NOMO-1 treated with dmso at 0.1 percent for 144 hours (cell line): ENCODE data around the gene WDFY2.

Experiments used
- DNase-seq: peaks from one replicate; lab custom pipeline; 2025; ENCODE audit not compliant: unreplicated experiment; lab: John Stamatoyannopoulos, UW

The WDFY2 gene

GRCh38 chr13:51733374-51734298 lies 149.4 kb downstream of the WDFY2 start:
- DNase-seq, result no peak

- DNase-seq, result no peak
Observed at GRCh38 chr13:51734786-51735185, 150.5 kb downstream of the WDFY2 start.

DNA sequence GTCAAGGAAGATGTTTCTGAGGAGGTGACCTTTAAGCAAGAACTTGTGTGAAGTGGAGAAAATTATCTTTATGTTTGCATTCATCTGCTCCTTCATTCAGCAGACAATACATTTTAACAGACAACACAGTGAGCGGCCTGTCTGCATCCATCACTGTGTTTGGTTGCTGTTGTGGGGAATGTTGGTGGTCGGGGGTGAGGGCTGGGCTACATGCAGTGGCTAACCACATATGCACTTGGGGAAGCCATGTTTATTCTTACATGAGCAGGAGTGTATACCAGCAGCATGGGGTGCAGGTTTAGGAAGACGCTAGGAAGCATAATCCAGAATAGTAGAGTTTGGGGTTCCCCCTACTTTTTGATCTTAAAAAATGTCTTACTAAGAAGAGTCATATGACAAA lies 153.3 kb downstream of the WDFY2 start:
- DNase-seq, result no peak

DNA sequence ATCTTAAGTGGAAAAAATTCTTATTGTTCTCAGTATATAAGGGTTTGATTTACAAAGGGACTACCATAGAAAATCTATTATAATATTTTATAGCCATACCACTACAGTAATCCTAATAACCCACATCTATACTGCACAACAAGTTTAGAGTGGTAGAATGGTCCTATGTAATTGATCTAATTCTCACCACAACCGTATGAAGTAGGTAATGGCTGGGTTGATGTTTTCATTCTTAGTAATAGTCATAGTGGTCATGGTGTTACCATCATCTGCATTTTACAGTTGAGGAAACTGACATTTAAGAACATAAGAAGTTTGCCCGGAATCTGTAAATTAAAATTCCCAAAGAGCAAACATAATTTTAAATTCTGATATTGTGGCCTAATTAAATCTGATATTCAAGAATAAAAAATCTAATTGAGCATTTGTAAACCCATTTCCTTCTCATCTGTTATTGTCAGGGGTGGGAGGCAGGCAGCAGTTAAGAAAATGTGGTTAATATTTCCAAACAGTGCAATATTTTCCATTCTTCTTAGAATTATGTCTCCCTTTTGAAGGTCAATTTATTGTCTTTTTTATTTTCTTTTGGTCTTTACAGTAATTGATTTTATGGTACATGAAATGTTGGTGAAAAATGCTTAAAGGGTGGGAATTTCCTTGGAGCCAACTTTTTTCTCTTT lies 154.1 kb downstream of the WDFY2 start:
- no peak for DNase-seq

DNA sequence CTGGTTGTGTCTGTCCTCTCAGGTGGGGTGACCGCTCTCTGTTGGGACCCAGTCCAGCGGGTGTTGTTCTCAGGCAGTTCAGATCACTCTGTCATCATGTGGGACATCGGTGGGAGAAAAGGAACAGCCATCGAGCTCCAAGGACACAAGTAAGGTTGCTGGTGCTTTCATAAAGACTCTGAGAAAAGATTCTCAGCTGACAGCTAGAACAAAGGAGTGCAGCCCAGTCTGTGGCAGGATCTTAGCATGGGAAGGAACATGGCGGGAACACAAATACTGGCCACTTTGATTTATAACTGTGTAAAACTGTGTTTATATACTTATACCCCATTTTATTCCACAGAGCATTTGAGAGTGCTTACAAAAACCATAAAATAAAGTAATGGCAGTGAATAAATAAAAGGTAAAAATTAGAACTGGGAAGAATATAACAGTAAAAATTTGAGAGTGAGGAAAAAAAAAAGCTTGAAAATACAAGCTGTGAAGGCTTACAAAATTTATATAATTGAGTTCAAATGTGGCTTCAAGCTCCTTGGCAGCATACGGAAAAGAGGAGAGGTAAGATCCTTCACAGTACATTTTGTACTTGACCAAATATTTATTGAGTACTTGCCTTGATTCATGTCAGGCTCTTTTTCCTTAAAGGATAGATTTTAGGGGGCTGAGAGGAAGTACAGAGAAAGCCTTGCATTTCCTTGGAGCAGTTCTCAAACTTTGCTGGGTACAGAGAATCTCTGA lies 154.9 kb downstream of the WDFY2 start:
- DNase-seq, result no peak

DNA sequence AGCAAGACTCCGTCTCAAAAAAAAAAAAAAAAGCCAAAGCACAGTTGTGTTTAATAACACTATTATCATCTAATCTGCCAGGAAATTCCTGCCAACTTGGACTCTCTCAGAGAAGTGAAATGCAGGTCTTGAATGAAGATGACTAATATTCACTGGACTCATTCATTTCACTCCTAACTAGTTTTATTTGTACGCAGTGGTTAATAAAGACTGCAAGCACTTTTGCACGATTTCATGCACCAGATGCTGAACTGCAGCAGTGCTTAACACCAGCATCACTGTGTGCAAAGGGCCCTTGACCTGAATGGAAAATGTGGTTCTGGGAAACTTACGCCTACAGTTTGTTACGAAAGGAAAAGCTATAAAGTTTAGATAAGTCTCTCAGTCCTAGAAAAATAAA lies 156.4 kb downstream of the WDFY2 start:
- DNase-seq, result no peak

GRCh38 chr13:51742031-51742430 lies 157.8 kb downstream of the WDFY2 start:
- DNase-seq, result no peak

- no peak for DNase-seq
Observed at GRCh38 chr13:51742611-51743010, 158.3 kb downstream of the WDFY2 start.

DNA sequence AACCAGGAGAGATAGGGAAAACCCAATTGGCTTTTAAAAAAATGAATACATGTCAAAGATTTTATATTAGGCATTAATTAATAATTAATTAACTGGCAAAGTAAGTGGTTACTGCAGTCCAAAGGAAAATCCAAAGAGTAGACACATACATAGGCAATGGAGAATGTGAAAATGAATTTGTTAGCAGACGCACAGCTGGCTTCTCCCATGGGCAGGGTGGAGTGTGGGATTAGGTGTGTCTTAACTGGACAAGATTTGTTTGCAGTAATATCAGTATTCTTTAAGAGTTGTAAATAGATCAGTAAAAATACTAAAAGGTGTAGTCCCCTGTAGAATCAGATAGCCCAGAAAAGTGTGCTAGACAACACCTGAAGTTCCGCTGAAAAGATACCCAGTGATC lies 161.0 kb downstream of the WDFY2 start:
- DNase-seq, result no peak

- no peak for DNase-seq
Observed at GRCh38 chr13:51746802-51747201, 162.5 kb downstream of the WDFY2 start.

GRCh38 chr13:51747438-51748434 lies 163.5 kb downstream of the WDFY2 start:
- no peak for DNase-seq

DNA sequence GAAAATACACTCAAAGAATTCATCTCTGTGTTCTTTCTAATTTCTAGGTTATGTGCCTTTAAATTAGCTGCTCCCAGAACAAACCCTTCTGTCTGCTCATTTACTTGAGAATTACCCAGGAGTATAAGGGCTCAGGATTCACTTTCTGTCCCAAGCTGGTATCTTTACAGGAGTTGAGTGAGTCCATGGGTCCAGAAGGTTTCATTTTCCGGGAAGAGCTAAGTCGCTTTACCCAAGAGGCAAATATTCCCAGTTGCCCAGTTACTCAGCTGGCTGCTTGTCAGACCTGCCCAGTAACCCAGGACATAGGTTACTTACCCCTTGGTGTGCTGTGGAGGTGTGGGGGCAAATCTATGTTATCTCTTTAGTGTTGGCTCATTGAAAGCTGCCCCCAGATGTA lies 172.4 kb downstream of the WDFY2 start:
- no peak for DNase-seq

DNA sequence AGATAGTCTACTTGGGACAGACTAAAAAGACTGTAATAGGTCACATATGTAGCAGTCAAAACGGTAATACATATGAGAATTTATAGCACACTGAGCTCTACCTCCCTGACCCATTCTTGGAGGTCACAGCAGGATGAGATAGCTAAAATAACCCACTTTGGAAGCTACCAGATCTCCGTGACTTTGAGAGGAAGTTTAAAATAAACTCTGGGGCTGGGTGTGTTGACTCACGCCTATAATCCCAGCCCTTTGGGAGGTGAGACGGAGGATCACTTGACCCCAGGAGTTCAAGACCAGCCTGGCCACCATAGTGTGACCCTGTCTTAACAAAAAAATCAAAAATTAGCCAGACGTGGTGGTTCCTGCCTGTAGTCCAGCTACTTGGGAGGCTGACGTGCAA lies 174.4 kb downstream of the WDFY2 start:
- no peak for DNase-seq

- no peak for DNase-seq
Observed at GRCh38 chr13:51759240-51759639, 175.0 kb downstream of the WDFY2 start.

DNA sequence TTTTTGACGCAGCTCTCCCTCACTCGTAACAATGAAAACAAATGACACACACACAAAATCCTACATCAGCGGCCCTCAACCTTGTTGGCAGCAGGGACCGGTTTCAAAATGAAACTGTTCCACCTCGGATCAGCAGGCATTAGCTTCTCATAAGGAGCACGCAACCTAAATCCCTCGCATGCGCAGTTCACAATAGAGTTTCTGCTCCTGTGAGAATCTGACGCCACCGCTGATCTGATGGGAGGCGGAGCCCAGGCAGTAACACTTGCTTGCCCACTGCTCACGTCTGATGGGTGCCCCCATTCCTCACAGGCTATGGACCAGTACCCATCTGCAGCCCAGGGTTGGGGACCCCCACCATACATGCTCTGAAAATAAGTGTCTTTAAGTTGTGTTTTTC lies 176.3 kb downstream of the WDFY2 start:
- no peak for DNase-seq

DNA sequence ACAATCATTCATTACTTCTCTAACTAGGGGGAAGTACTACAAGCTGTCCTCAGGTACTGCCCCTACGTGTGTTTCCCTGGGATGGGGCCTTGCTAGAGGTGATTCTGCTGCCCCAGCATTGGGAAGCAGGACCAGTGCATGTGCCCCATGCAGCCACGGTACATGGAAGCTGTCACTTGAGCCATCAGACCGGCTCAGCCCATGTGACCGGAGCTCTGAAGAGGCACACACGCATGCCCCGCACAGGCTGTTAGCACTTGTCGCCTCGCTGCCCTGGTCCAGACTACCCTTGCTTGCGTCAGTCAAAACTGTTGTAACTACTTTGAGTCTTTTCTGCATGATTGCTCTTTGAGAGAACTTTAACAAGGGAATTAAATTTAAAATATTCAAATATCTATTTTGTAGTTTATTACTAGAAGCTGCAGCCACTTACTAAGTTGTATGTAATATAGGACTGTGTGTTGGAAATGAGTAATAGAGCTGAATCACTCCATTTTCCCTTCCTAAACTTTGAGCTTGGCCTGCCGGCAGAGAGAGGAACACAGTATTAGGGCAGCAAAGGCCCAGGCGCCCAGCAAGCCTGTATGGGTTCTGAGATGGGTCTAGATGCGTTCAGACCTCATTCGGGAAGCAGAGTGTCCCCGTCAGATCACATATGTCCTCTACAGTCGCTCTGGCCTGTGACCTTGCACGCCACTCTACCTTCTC lies 177.5 kb downstream of the WDFY2 start:
- no peak for DNase-seq

GRCh38 chr13:51763486-51763885 lies 179.2 kb downstream of the WDFY2 start:
- no peak for DNase-seq

GRCh38 chr13:51764184-51765141 lies 180.2 kb downstream of the WDFY2 start:
- no peak for DNase-seq

GRCh38 chr13:51765142-51765515 lies 180.9 kb downstream of the WDFY2 start:
- DNase-seq, result no peak
